Vagina (tissue), 2 donors: ENCODE data around the gene ASB4.

Source experiments
- CTCF ChIP-seq, 3 experiments: fragments of 450-650 bp in 2 of 3; fragments of 200-600 bp in 1 of 3; sonication (generic) in 1 of 3; IDR thresholded peaks; one replicate each; pipeline ENCODE4 v1.5.1; 2017 to 2019; ENCODE audit warnings: antibody characterized with exemption in 3 of 3, mild to moderate bottlenecking in 2 of 3, moderate library complexity in 2 of 3
- POLR2A ChIP-seq, 2 donors: fragments of 450-650 bp; IDR thresholded peaks; one replicate each; pipeline ENCODE4 v1.6.1; 2017; ENCODE audit warnings: antibody characterized with exemption in 2 of 2, mild to moderate bottlenecking in 2 of 2, moderate library complexity in 2 of 2
- POLR2AphosphoS5 ChIP-seq, 2 donors: sonication (generic); formaldehyde crosslinking; IDR thresholded peaks; one replicate each; pipeline ENCODE4 v1.9.0; 2017; ENCODE audit warnings: antibody characterized with exemption in 2 of 2, mild to moderate bottlenecking in 2 of 2, low read depth in 1 of 2; ENCODE audit not compliant: insufficient read depth in 1 of 2

- no peak for TF ChIP-seq CTCF (IDR thresholded peaks at IDR 0.05)
- TF ChIP-seq POLR2AphosphoS5 (IDR thresholded peaks at IDR 0.05; ENCODE audit: insufficient read depth in 1 of 2, low read depth in 1 of 2), result no peak
- no peak for TF ChIP-seq POLR2A (IDR thresholded peaks at IDR 0.05)
Measured at GRCh38 chr7:95508780-95509179, 23.0 kb downstream of the ASB4 start.
